ENCODE measurements around the gene RAB25.
"Not testable (repeated sequence)": the region's sequence is repeated elsewhere in the genome, so short reads cannot be mapped to it uniquely, and the experiment has no call there.

Gene RAB25

DNA sequence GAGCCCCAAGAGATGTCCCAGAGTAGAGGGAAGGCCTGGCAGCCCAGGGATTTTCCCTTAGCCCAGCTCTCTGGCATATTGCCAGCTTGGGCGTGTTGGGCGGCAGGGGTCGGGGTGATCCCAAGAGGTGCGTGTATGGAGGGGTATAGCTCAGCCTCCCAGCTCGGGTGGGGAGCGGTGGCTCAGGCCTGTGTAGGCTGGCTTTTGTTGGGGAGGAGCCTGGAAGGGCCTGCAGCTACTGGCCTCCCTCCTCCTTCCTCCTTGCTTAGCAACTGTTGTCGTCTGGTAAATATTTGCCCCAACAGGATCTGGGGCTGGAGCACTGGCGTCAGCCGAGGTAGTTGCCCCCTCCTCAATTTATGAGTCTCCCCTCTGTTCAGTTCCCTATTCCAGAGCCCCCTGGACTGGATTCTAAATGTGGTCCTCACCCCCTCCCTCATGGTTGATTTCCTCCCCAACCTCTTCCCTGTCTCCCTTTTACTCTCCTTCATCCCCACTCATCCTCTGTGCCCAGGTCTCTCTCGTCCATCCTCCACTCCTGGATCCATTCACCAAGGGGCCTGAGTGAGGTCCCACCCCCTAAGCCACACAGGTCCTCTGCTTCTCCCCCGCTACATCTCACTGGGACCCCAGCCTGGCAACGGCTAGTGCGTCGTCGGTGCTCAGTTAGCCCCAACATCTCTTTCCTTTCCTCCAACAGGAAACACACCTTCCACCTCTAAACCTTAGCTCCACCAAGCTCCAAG, 43.3 kb downstream of the RAB25 start:
- peak; percentile 43 to 51 for DNase-seq

DNA sequence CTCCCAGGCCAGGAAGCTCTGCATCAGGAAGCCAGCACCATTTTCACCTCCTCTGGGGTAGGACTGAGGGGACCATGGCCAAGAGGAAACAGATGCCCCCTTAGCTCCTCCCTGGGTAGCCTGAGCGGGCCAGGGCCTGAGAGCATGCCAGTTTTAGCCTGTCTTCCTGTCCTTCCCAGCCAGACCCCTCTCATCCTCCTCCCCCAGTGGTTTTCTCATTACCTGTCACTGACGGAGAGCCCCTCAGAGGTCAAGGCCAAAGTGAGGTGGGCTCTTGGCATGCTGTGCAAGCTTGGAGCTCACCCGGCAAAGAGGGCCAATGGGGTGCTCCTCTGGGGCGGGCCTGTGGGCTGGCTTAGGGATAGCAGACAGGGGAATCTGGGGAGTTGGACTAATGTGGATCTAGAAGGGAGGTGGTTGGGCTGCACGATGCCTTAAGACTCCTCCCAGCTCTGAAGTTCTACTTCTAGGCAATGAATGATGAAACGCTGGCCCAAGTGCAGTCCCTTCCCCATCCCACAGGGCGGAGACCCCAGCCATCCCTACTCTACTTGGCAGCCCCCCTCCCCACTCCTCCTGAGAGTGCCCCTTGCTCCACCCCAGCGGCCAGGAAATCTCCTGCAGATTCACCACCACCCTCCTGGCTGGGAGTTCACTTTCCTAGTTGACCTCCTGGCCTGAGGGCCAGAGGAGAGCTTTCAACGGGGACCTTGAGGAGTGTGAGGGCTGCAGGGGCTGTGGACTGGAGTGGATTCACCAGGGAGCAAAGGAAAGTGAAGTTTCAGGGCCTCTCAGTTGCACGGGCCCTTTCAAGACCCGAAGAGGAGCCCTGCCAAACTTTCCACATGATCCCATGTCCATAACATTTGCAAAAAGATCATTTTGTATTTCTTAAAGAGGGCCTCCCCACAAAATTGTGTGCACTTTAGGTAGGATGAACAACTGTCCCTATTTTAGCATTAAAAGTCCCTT, 44.2 kb downstream of the RAB25 start:
- no peak for DNase-seq

DNA sequence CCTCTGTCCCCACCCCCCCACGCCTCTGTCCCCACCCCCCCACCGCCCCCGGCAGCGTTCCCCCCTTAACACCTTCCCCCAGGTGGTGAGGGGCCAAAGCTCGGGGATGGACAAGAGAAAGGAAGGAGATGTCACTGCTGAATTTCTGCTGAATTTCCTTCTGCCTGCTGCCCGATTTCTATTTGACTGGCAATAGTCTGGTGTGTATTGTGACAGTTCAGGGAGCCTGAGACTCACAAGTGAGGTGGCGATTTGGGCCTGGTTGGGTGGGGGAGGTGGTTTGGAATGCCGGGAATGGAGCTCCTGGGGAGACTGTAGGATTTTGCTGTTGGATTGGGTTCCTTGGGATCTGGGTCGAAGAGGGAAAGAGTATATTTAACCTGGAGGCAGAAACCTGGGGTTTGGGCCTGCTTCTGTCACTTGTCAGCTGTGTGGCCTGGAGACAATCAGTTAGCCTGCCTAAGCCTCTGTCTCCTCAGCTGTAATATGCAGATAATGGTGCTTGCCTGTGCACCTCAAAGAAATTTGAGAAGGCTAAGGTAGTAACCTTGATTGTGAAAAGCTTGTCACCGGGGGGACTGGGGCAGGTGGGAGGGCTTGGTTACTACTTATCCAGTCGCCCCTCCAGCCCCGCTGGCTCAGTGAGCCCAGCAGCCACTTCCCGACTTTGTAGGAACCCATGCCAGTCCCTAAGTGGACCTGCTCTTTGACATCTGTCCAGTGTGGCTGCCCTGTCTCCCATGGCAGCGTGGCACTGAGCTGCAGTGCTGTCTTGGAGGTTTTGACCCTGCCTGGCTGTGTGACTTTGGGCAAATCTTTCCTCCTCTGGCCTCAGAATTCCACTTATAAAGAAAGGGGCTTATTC, 45.9 kb downstream of the RAB25 start:
- DNase-seq = peak in 1 of 2 donors; percentile 51

DNA sequence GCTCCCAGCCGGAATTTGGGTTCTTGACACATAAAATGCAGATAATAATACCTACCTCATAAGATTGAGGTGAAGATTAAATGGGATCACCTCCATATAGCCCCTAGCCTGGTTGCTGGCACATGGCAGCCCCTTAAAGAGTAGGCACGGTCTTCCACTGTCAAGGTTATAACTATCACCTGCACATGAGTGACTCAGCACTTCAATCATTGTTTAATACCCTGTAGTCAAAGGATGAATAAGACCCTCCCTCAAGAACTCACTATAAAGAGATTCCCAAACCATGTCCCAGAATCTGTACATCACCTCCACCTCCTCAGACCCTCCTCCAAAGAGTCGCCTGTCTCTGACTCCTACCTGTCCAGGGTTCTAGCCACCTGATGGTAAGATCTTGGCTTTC, 47.1 kb downstream of the RAB25 start:
- DNase-seq = no peak

DNA sequence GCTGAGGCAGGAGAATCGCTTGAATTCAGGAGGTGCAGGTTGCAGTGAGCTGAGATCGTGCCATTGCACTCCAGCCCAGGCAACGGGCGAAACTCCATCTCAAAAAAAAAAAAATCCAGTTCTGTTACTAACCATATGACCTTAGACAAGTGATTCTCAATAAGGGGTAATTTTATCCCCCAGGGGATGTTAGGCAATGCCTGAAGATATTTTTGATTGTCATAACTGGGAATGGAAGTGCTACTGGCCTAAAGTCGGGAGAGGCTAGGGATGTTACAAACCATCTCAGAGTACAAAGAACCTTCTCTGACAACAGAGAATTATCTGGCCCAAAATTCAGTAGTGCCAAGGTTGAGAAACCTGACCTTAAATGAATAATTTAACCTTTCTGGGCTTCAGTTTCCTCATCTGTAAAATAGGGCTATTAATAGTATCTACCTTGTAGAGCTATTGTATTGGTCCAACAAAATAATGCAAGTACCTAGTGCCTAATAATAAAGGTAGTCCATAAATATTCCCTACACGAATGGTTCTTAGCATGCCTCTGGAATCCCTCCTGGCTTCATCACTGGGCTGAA, 47.8 kb downstream of the RAB25 start:
- no peak for DNase-seq

DNA sequence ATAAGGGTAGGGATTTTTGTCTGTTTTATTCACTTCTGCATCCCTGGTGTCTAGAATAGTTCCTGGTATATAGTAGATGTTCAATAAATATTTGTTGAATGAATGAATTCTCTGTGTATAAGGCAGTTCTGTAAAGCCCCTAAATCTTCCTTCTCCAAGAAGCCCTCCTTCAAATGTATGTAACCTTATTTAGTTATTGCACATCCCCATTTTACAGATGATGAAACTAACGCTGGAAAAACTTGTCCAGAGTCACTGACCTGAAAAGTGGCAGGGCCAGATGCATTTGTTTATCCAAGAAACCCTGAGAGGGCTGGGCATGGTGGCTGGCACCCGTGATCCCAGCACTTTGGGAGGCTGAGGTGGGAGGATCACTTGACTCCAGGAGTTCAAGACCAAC, 49.3 kb downstream of the RAB25 start:
- DNase-seq = no peak

DNA sequence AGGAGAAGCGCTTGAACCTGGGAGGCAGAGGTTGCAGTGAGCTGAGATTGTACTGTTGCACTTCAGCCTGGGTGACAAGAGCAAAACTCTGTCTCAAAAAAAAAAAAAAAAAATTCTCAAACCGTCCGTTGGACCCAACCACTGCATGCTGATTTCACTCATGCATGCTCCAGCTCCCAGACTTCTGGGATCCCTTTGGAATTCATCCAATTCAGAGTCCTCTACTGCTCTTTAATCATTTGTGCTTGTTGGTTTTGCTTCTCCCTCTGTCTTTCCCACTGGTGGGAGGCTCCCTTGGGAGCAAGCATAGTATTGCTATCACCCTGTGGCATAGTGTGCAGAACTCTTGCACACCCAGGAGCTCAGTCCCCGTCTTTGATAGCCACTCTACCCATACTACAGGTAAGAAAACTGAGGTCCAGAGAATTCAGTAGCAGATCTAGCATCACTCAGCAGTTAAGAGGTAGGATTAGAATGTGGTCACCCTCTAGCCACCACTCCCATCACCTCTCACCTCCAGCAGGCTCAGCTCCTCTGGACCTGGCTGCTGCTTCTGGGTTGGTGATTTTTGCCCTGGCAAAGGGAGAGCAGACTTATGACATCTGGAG, 50.5 kb downstream of the RAB25 start:
- DNase-seq = no peak

DNA sequence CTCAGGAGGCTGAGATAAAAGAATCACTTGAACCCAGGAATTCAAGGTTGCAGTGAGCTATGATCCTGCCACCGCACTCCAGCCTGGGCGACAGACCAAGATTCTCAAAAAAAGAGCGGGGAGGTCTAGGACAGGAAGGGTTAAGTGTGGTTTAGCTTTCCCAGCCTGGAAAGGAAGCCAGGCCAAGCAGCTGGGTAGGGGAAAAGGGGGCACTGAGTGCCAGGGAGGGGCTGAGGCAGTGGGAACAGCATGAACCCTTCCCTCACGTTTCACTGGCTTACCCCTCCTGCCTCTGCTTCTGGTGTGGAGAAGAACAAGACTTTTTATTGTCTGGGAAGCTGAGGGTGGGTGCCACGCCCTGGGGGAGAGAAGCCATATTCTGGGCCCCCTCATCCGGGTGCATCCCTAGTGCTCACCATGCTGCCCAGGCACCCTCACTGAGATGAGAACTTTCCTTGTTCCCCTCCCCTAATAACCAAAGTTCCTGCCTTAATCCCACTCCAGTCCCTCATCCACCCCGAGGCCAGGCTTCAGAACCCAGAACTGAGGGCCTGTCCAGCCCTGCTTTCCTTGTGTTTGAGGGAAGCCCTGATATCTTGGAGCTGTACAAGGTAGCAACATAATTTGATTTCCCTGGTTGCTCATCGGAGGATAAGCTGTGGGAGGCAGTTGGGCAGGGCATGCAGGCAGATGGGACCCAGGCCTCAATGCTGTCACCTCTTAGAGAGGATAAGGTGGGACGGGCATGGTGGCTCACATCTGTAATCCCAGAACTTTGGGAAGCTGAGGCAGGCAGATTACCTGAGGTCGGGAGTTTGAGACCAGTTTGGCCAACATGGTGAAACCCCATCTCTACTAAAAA, 51.5 kb downstream of the RAB25 start:
- DNase-seq = no peak

DNA sequence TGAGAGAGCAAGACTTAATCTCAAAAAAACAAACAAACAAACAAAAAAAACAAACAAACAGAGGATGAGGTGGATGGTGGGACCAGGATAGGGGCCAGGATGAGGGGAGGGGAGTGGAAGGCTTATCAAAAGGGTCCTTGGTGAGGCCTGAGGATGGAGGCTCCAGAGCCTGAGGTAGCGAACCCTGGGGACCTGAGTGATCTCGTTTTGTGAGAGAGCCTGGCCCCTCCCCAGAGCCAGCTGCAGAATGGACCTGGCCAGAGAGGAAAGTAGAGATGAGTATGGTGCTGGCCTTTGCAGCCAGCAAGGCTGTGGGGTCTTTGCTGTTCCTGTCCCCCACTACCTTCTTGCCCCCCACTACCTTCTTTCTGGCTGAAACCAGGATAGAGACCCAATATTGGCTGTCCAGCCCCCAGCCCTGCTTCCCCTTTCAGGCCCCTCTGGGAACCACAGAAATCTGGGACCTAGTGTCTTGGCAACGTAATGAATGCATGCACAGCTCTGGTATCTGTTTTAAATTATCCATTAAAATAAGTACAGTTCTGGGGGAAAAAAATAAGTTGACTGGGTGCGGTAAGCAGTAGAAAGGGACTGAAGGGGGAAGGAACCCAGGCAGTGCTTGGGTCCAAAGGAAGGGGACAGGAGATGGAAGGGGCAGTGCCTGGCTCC, 52.5 kb downstream of the RAB25 start:
- DNase-seq = no peak

DNA sequence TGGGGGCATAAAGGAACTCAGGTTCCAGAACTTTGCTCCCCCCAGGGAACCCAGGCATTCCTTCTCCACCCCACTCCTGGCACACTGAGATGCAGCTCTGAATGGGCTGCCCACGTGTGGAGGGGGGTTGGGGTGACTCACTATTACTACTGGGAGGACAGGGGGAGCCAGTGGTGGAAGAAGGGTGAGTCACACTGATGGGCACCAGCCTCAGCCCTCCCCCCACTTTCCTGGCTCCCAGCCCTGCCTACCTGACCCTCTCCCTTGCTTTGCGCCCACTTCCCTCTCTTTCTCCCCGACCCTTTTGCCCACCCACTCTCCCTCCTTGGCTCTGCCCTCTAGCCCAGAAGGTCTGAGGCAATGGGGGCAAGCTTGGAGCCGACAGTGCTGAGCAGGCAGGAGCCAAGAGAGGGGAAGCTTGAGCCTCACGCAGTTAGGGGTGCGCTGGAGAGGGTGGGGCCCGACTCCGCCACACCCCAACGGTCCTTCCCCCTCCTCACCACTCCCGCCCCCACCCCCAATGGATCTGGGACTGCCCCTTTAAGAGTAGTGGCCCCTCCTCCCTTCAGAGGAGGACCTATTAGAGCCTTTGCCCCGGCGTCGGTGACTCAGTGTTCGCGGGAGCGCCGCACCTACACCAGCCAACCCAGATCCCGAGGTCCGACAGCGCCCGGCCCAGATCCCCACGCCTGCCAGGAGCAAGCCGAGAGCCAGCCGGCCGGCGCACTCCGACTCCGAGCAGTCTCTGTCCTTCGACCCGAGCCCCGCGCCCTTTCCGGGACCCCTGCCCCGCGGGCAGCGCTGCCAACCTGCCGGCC, 53.4 kb downstream of the RAB25 start, which contains the start of gene LMNA:
Gene LMNA, plus strand, starts transcription at position 611 of the 818 bp plus-strand sequence. CDS start 208 bp downstream, outside the sequence.
- peak; percentile 80 to 85 for DNase-seq

DNA sequence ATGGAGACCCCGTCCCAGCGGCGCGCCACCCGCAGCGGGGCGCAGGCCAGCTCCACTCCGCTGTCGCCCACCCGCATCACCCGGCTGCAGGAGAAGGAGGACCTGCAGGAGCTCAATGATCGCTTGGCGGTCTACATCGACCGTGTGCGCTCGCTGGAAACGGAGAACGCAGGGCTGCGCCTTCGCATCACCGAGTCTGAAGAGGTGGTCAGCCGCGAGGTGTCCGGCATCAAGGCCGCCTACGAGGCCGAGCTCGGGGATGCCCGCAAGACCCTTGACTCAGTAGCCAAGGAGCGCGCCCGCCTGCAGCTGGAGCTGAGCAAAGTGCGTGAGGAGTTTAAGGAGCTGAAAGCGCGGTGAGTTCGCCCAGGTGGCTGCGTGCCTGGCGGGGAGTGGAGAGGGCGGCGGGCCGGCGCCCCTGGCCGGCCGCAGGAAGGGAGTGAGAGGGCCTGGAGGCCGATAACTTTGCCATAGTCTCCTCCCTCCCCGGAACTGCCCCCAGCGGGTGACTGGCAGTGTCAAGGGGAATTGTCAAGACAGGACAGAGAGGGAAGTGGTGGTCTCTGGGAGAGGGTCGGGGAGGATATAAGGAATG, 54.1 kb downstream of the RAB25 start:
- peak in 1 of 2 donors; percentile 44 for DNase-seq

DNA sequence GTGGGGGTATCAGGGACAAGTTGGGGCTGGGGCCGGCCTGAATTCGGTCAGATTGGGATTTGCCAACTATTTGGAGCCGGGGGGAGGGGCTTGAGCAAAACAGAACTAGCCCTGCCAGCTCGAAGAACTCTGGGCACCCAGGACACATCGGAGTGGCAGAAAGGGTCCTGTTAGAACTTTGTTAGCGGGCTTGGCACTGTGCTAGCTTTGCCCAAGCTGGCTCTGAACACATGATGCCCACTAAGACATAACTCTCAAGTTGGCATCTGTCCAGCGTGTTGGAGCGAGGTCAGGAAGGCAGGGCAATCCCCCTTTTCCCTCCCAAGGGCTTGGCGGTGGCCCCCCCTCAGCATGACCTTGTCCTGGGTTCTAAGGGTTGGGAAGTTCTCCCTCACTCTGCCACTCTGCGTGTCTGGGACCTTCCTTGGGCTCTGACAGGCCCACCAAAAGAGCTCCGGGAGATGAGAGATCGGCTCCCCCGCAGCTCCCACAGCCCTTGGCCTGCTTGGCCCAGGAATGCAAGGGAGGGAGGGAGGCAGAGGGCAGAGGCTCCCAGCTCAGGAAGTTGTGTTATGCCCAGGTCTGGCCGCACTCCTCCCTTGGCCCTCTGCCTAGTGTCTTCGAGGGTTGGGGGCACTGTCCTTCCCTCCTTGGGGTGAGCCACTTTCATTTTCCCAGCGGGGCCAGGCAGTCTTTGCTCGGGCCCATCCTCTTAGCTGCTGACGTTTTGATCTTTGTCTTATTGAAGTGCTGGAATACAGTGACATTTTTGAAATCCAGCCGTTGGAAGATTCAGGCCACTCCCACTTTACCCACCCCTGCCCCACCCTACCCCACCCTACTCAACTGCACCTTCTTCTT, 54.8 kb downstream of the RAB25 start:
- peak in 1 of 2 donors; percentile 29 for DNase-seq

DNA sequence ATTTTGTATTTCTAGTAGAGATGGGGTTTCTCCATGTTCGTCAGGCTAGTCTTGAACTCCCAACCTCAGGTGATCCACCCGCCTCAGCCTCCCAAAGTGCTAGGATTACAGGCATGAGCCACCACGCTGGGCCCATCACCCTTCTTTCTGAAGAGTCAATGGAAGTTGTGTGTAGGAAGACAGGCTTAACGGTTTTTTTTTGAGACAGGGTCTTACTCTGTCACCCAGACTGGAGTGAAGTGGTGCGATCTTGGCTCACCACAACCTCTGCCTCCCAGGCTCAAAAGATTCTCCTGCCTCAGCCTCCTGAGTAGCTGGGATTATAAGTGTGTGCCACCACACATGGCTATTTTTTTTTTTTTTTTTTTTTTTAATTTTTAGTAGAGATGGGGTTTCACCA, 55.8 kb downstream of the RAB25 start:
- DNase-seq = not testable (repeated sequence)

DNA sequence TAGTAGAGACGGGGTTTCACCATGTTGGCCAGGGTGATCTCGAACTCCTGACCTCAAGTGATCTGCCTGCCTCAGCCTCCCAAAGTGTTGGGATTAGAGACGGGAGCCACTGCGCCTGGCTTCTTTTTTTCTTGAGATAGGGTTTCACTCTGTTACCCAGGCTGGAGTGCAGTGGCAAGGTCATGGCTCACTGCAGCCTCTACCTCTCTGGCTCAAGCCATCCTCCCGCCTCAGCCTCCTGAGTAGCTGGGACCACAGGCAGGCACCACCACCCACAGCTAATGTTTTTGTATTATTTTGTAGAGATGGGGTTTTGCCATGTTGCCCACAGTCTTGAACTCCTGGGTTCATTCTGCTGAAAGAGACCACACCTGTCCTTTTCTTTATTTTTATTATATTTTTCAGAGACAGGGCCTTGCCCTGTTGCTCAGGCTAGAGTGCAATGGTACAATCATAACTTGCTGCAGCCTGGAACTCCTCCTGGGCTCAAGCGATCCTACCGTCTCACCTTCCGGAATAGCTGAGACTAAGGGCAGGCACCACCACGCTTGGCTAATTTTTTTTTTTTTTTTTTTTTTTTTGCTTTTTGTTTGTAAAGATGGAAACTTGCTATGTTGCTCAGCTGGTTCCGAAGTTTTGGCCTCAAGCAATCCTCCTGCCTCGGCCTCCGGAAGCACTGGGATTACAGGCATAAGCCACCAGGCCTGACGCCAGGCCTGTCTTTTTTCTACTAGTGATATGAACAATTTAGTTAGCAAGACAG, 56.6 kb downstream of the RAB25 start:
- DNase-seq = no peak

DNA sequence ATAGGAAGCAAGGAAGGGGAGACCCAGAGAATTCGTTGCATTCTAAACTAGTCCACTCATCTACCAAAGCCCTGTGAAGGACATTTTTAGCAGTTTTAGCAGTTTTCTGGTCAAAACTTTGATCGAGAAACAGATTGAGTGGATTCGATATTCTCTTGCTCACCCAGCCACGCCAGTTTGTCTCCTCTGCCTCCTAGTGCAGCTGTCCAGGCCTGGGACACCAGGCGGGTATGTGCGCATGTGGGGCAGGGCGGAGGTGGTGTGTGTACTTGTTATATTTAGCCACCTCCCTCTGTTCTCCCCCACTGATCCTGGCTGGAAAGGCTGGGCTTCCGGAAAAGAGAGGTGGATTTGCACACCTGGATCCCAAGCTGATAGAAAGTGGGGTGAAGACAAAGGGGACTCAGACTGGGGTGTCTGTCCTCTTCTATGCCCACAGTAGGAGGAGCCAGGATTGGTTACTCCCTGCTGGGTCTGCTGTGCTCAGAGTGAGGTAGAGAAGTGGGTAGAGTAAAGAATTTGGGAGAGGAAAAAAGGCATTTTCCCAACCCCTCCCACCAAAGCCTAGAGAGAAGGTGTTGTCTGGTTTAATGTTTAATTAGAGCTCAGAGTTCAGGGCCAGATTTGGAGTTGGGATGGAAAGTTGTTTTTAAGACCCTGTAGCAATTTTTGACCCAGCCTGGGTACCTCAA, 57.4 kb downstream of the RAB25 start:
- no peak for DNase-seq

DNA sequence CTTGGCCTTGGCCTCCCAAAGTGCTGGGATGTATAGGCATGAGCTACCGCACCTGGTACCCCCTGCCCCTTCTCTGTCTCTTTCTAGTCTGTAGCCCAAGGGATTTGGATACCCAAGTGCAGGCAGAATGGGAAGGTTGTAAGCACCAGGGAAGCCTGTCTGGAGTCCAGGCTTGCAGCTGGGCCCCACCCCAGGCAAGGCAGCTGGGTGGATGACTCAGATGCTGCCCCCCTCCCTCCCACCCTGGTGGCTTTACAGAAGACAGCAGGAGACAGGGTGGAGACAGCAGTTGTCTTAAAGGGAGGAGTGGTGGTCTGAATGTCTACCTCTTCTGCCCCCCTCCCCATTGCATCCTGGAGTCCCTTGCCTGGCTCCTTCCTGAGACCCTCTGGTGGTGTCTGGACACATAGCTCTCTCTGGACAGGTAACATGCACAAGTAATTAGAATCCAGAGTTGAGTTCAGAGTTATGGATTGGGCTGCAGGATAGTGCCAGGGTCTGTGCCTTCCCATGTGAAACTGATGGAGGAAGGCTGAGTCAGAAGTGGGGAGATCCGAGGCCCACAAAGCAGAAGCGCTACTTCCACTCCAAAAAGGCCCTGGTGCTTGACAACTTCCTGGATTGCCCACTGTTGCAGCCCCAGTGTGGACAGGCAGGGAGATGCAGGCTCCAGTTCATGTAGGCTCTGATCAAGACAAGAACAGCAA, 58.7 kb downstream of the RAB25 start:
- DNase-seq = no peak
